Stimulated activated CD8-positive, alpha-beta memory T cell treated with anti-CD3 and anti-CD28 coated beads, Interleukin-12 subunit alpha, Interleukin-12 subunit beta, amount 100 ng/mL, for 1 hour (primary cell): Measurements from ENCODE around the gene TGFBR2.
"Not testable (repeated sequence)": the region's sequence is repeated elsewhere in the genome, so short reads cannot be mapped to it uniquely, and the experiment has no call there.

Experiments used
- DNase-seq: peaks from one replicate; pipeline ENCODE4 v3.0.0-alpha.2; 2020; ENCODE audit warnings: low read depth

Gene TGFBR2

DNA sequence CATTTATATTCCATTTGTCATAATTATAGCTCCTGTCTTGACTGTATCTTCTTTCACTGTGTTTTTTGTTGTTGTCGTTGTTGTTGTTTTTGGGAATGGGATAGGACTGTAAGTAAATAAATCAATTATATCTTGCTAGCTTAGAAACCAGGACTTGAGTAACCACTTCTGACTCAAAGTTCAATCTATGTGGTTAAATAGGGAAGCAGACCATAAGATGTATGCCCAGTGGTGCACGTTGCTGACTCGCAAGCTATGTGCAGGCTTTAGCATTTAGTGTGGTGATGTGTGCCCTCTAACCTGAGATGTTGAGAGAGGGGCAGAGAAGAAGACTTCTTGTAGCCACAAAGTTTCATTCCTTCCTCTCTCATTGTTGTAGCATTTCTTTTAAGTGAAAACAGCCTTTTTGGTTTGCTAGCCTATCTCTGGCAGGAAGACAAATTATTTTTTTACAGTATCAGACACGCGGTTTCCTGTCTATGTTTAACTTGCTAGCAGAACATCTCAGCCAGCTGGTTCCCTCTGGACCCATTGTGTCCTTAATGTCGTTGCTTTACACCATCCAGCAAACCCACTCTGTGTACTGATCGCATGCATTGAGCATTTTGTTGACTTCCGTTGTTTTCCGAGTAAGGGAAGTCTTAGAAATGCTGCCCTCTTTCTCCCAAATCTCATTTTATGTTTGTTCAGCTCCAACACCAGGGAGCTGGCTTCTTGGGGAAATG is 52.1 kb downstream of the TGFBR2 start:
- DNase-seq, result no peak

DNA sequence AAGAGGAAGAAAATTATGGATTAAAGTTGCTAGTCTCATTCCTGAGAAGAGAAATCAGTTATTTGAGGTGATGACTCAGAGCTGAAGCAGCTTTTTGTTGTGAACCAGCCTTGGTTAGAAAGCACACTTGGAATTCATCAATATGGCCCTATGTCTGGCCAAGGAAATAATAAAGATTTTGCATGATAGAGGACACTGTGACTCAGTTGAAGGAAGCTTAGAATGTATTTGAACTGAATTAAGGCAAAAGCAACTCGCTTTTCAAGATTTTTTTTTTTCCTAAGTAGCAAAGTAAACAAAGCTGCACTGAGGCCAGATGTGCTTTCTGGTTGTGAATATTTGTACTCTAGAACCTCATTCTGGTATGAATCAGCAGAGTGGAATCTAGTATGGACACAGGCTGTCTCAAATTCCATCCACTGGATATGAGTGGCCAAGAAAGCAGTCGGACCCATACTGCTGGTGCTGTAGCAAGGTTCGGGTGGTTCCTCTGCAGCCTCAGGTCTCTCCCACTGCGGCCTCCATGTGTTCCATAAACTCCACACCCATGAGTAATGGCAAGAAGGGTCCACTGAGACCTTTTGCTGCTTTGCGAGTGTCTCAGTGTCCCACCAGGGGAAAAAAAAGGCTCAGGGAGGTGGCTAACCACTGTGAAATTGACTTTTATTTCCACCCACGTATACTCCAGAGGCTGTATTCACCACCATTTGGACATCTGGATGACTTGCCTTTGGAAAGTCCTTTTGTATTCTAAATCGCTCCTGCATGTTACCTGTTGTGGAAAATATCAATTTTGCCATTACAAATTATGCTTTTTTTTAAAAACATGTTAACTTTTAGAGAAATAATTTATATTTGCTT is 53.1 kb downstream of the TGFBR2 start:
- no peak for DNase-seq

GRCh38 chr3:30660136-30660535 is 53.7 kb downstream of the TGFBR2 start:
- no peak for DNase-seq

DNA sequence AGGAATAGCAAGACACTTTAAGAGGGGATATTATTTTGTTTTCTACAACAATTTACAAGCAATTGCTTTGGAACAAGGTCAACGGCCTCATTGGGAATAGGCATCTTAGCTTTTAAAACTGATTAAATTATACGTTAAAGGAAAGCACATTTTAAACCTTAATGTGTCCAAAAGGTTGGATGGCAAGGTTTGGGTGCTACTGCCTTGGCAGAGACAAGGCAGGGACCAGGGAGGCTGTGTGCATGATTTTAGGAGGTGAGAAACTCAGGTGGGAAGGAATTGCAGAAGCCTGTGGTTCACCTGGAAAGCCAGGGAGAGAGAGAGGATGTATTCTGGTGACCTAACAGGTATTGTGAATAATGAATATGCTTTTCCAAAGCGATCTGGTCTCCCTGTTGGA is 54.3 kb downstream of the TGFBR2 start:
- DNase-seq, result no peak

- no peak for DNase-seq
Observed at GRCh38 chr3:30661098-30661873, 54.9 kb downstream of the TGFBR2 start.

- no peak for DNase-seq
Observed at GRCh38 chr3:30662836-30663235, 56.4 kb downstream of the TGFBR2 start.

- no peak for DNase-seq
Observed at GRCh38 chr3:30663533-30664241, 57.3 kb downstream of the TGFBR2 start.

GRCh38 chr3:30664459-30664858 is 58.1 kb downstream of the TGFBR2 start:
- no peak for DNase-seq

- DNase-seq, result no peak
Observed at GRCh38 chr3:30664884-30665283, 58.5 kb downstream of the TGFBR2 start.

DNA sequence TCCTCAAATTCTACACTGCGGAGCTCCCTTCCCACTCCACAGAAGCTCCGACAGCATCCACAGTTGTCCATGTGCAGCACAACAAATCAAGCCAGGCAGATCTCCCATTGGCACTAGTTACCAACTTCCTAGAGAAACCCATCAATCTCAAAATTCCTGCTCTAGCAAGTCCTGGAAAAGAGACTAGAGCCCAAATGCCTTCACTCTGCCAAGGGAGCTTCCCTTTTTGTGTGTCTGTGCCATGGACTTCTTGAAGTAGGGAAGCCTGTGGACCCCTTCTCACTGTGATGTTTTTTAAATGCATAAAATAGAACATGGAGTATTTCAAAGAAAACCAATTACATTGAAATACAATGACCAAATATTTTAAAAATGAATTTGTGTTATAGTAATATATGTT is 59.1 kb downstream of the TGFBR2 start:
- no peak for DNase-seq

GRCh38 chr3:30666572-30667279 is 60.3 kb downstream of the TGFBR2 start:
- DNase-seq, result no peak

DNA sequence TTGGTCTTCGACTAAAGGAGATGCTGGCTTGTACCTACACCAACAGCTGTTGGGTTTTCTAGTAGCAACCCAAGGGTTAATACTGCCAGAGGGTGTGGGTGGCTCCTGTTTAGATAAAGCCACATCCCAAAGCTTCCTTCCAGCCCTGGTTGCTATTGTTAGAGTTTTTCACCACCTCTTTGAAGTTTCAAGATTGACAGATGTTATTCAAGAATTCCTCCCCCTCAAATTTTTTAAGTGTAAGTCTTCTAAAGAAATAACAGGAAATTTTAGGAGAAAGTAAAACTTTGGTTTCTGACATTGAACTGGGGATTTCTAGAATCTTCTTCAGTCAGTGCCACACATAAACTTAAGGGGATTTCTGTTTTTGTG is 60.9 kb downstream of the TGFBR2 start:
- no peak for DNase-seq

GRCh38 chr3:30668051-30668609 is 61.7 kb downstream of the TGFBR2 start:
- no peak for DNase-seq

GRCh38 chr3:30669360-30669934 is 63.0 kb downstream of the TGFBR2 start:
- DNase-seq, result not testable (repeated sequence)

GRCh38 chr3:30670292-30670691 is 63.9 kb downstream of the TGFBR2 start:
- DNase-seq, result no peak

DNA sequence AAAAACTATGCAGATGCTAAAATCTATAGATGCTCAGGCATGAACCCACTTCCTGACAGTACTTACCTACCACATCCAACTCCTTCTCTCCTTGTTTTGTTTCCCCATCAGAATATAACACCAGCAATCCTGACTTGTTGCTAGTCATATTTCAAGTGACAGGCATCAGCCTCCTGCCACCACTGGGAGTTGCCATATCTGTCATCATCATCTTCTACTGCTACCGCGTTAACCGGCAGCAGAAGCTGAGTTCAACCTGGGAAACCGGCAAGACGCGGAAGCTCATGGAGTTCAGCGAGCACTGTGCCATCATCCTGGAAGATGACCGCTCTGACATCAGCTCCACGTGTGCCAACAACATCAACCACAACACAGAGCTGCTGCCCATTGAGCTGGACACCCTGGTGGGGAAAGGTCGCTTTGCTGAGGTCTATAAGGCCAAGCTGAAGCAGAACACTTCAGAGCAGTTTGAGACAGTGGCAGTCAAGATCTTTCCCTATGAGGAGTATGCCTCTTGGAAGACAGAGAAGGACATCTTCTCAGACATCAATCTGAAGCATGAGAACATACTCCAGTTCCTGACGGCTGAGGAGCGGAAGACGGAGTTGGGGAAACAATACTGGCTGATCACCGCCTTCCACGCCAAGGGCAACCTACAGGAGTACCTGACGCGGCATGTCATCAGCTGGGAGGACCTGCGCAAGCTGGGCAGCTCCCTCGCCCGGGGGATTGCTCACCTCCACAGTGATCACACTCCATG is 65.3 kb downstream of the TGFBR2 start:
- no peak for DNase-seq

DNA sequence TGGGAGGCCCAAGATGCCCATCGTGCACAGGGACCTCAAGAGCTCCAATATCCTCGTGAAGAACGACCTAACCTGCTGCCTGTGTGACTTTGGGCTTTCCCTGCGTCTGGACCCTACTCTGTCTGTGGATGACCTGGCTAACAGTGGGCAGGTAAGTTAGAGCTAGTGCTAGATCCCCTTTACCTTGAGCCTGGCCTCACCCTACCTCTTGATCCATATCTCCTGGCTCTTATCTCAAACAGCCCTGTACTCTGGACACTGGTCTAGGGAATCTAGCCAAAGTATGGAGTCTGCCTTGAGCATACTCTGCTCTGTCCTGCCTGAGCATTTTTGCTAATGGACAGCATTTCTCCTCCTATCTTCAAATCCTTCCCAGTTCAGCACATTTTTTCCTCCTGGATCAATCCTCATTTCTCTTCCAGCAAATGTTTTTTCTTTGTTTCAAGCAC is 65.9 kb downstream of the TGFBR2 start:
- no peak for DNase-seq

DNA sequence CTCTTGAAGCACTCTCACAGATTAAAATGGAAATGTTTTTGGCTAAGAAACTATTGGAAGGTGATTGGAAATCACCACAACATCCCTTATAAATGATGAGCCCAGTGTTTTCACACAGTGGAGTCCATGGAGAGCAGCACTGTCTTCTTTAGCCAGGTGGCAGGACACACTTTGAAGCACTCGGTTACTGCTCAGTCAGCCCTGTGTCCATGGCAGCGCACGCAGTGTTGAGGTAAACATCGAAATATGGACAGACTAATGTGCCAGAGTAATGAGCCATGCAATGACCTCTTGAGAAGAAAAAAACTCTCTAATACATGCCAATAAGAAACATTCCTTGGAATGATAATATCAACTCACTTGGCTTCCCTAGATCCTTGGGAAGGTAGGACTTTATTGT is 66.6 kb downstream of the TGFBR2 start:
- no peak for DNase-seq

- DNase-seq, result no peak
Observed at GRCh38 chr3:30673425-30674341, 67.3 kb downstream of the TGFBR2 start.
